HK-2 (cell line): ENCODE results near the gene TLN1.

Experiments used
- DNase-seq: peaks from one replicate; pipeline ENCODE4 v3.0.0-alpha.2; 2018; ENCODE audit not compliant: unreplicated experiment

The TLN1 gene

DNA sequence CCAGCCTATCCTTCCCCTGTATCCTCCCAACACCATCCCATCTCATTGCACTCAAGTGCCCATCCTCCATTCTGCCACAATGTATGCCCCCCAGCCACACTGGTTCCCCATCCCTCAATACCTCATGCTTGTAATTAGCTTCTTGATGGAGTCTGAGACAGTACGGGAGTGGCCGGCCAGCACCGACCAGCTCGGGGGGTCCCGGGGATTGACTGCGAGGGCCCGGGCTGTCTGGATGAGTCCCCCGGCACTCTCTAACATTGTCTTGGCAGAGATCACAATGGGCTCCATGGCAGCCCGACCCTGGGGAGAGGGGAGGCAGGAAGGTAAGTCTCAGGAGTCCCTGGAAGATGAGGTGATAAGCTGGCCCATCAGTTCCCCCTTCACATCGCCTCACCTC lies 25.0 kb downstream of the TLN1 start:
- DNase-seq: no peak

DNA sequence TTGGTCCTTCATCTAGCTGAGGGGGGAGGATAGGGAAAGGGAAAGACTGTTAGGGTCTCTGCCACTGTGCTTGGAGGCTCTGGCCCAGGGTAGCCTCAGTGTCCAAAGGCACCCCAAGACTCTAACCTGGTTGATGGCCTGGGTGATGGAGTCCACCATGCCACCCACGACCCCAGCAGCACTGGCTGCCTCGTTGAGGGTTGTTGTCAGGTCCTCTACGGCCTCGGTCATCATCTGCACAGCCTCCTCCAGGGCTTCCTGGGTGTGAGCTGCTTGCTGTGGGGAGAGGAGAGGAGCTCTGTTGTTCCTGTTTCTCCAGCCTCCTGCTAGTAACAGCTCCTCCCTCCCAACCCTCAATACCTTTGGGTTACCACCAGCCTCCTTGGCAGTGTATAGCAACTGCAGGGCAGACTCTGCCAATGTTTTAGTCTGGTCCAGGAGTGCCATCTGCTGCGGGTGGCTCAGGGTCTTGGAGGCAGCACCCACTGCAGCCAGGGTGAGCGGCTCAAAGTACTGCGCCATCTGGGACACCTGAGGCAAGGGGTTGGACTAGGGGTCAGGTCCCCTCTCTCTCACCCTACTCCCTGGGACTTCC lies 26.1 kb downstream of the TLN1 start:
- DNase-seq: no peak

DNA sequence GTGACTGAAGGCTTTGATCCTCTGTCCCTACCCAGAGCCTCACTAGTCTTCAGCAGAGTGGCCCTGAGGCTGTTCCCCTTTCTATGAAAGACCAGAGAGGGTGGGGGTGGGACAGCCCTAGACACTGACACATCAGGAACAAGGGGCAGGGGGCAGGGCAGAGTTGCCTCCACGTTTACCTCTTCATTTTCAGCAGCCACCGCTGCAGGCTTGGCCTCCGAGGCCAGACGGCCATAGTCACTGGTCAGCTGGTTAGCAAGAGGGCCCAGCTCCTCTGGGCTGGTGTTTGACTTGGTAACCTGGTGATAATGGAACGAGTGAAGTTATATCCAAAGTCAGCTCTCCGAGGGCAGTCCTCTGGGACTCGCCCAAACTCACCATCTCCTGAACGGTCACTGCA lies 26.6 kb downstream of the TLN1 start:
- no peak for DNase-seq

DNA sequence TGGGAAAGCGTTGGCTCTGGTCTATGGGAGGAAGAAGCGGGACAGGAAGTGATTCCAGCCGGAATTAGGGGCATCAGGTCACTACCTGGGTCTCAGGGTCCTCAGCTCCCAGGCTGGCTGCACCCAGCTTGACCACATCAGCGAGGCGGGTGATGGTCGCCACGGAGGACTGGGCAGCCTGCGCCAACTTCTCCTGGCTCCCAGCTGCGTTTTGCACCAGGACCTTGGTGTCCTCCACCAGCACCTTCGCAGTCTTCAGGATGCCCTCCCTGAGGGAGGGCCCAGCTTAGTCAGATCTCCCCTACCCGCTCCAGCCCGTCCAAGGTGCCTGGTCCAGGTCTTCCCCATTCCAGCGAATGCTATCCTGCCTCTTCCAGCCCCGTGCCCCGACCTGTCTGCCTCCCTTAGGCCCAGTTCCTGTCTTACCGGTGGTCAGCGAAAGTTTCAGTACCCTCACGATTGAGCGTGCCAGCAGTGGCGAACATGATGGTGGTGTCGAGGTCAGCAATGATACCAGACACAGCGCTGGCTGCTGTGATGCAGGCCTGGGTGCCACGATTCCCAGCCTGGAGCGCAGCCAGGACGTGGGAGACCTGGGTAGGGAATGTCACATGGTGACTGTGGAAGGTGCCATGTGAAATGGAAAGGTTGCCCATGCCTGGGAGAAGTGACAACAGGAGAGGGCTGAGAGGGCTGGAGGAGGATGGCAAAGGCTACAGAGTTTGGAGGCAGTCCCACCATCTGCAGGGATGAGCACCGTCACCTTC lies 27.9 kb downstream of the TLN1 start:
- no peak for DNase-seq

DNA sequence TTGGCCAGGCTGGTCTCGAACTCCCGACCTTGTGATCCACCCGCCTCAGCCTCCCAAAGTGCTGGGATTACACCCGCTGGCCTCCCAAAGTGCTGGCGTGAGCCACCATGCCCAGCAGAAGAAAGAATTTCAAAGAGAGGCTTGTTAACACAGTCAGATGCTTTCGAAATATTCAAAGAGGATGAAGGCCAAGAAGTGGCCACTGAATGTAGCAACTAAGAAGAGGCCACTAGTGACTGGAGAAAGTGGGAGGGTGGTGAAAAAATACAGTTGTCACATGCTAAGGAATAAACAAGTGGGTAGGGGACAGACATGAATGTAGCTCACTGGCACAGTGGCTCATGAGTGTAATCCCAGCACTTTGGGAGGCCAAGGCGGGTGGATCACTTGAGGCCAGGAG lies 29.3 kb downstream of the TLN1 start:
- DNase-seq: no peak

GRCh38 chr9:35700942-35701341 lies 31.1 kb downstream of the TLN1 start:
- no peak for DNase-seq

DNA sequence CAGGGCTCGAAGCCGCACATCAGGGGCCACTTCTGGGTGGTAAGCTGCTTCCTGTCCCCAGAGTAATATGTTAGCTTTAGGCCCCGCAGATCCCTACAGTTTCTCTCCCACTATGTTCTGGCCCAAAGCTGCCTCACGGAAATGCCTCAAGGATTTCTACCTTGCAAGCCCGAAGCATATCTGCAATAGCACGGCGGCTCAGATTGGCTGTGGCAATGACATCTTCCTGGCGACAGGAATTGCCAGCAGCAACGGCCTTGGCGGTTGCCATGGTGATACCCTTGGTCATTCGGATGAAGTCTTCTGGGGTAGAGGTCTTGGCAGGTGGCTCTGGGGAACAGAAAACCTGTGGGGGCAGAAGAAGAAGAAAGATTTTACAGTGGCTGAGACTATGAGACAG lies 32.0 kb downstream of the TLN1 start:
- DNase-seq: no peak

DNA sequence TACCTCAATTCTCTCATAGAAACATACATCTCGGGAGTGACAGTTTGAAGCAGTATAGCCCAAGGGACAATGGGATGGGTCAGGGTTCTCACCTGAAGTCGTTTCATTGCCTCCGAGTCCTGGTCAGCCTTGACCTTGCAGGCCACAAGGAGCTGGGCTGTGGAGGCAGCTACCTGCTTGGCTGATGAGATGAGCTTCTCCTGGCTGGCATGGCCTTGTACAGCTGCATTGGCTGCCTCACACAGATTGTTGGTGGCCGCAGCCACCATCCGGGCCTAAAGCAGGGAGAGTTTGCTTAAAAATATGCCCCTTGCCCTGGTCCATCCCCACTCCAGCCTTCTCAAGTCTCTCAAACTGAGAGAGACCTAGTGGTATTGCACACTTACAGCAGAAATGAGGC lies 33.8 kb downstream of the TLN1 start:
- no peak for DNase-seq

DNA sequence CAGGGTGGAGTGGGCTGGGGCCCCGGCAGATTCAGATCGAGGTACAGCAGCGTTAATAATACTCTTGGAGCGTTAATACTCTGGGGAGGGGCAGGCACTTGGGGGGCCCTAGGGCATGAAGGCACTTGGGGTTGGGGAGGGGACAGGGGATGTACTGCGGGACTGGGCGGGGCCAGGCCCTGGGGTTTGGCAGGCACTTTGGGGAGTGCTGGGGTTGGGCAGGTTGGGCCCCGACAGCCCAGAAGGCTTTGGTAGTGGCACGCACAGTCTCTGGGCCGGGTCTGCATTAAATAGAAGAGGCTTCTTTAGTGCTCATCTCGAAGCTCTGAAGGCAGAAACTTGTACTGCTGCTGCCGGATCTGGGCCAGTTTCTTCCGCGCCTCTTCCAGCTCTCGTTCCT lies 34.5 kb downstream of the TLN1 start:
- DNase-seq: no peak

DNA sequence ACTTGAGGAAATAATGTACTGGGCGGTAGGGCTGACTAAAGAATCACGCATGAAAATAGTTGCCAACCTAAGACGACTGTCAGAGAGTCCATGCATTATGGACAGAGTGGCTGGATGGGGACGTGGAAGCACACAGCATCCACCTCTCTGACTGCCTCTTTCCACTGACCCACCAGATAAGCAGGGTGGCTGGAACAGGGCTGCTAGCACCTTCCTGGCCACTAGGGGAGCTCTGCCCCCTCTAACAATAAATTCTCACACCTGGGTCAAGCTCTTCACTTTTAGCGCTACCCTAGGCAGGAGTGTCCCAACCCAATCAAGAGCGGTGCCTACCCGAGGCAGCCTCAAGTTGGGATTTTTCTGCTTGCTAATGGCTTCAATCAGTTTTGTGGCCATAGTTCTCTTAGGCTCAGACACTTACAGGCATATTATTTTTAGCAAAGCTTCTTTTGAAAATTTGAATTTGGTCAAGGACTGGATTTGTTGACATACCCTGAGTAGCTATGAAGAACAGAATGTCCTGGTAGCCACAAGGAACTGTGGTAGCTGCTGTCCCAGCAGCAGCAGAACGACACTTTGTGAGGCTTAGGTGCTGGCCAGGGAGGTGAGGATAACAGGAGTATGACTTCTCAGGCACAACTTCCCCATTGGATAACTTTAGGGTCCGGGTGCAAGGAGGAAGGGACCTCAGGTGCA lies 35.3 kb downstream of the TLN1 start:
- no peak for DNase-seq

GRCh38 chr9:35695943-35696401 lies 36.0 kb downstream of the TLN1 start:
- DNase-seq: no peak

DNA sequence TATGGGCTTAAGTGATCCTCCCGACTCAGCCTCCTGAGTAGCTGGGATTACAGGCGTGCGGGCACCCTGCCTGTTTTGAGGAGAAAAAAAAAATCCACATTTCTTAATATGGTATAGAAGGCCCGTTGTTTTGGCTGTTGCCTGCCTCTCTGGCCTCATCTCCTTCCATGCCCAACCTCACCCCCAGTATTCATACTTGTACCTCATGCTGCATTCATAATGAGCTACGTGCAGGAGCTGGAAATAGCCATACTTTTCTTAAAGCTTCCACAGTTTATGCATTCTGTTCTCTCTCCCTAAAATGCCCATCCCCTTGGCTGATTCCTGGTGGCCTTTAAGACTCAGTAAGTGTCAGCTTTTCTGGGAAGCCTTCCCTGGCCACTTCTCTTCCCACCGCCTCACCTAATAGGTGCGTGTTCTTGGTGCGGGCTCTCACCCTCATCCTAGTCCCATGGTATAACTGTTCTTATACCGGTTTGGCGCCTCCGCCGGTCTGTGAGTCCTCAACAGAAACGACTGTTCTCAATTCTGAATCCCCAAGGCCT lies 40.2 kb downstream of the TLN1 start:
- DNase-seq: no peak

- no peak for DNase-seq
Measured at GRCh38 chr9:35691334-35691650, 40.7 kb downstream of the TLN1 start.

GRCh38 chr9:35690614-35691333 lies 41.2 kb downstream of the TLN1 start:
- DNase-seq: no peak

GRCh38 chr9:35690294-35690613 lies 41.7 kb downstream of the TLN1 start:
- no peak for DNase-seq

- DNase-seq: no peak
Measured at GRCh38 chr9:35689542-35690293, 42.3 kb downstream of the TLN1 start, which contains the start of gene TPM2. TSS of gene TPM2 (minus strand) at chr9:35689925. CDS start at chr9:35689817, 108 bp downstream.

DNA sequence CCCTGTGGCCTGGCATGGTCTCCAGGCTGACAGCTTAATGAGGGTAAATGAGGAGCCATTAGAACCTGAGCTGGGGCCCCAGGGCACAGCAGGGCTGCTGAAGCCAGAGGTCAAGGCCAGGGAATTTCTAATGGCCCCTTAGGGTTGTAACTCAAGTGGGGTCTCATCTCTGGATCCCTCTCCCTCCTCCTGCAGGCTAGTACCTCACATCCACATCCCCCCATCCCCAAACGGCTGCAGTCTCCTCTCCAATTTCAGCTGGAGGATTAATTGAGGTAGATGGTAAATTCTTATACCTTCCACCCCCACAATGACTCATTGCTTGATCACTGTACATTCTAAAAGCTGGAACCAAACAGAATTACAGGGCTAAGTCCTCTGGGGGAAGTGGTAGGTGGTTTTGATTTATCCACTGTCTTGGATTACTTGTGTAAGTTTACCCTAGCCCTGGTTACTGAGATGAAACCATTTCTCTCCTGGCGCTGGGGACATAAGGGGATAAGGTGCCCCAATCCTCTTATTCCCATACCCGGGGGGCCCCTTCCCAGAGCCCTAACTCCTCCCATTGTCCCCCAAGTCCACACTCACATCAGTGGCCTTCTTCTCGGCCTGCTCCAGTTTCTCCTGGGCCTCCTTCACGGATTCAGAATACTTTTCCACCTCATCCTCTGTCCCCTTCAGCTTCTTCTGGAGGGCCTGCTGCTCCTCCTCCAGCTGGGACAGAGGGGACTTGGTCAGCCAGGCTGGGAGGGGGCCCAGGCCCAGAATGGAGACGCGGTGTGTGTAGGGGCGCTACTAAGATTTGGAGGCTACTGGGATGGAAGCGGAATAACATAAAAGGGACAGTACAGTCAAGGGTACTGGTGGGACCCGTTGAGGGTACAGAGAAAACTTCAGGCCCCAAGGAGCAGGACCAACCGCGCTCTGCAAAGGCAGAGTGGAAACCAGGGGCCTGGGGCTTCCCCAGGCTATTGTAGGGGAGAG lies 43.1 kb downstream of the TLN1 start:
- DNase-seq: no peak

- no peak for DNase-seq
Measured at GRCh38 chr9:35687972-35688557, 43.9 kb downstream of the TLN1 start.

DNA sequence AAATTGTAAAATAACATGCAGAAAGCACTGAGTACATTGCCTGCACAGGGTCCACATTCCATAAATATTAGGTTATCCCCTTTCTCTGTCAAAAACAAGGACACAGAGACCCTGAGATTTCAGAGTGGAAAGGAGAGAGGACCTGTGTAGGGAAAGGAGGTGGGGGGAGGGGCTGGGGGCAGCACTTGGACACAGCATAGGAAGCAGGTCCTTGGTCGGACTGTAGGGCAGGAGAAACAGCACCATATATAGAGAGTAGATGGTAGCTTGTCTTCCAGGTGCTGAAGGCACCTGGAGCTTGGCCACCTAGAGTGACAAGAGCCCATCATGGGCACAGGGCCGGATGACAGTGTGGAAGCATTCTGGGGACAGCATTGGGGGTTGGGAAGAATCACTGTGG lies 44.7 kb downstream of the TLN1 start:
- DNase-seq: no peak
